Measurements from ENCODE around the gene CARMIL1. TPM values are rescaled to one million over a fixed set of nuclear protein-coding genes. Genes with fewer than 3 reads are reported as not detected.

Gene CARMIL1
- 0.58 and 1.9 TPM in 2 replicates for total RNA-seq

DNA sequence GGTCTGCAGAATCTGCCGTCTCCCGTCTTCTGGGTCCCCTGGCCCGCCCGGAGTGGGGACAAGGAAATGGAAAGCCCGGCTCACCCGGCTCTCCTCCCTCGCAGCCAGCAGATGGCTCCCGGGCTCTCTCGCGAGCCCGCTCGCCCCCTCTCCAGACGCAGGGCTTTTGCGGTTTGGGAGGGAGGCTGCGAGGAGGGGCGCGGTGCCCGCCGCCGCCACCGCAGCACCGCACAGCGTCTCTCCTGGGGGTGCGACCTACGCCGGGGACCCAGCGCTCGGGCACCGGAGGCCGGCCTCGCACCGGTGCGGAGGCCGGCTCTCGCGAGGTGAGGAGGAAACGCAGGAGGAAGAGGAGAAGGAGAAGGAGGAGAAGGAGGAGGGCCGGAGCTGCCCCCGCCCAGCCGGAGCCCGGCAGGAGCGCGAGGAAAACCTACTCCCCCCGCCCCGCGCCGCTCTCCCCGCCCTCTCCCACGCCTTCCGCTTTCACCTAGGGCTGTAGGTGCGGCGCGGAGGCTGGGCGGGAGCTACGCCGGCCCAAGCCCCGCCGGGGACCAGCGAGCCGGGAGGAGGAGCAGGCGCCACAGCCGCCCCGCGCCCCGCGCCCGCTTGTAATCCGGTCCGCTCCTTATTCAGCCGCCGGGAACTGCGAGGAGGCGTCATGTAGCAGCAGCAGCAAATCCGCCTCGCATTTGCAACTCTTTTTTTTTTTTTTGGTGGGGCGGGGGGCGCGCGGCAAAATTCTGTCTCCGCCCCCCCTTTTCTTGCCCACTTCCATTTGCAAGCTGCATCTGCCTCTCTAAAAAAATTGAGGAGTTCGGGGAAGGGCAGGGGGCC, at the start of gene CARMIL1:
CARMIL1 (plus strand) TSS at position 461 of the 834 bp plus-strand sequence. CDS start 422 bp downstream, outside the sequence.

DNA sequence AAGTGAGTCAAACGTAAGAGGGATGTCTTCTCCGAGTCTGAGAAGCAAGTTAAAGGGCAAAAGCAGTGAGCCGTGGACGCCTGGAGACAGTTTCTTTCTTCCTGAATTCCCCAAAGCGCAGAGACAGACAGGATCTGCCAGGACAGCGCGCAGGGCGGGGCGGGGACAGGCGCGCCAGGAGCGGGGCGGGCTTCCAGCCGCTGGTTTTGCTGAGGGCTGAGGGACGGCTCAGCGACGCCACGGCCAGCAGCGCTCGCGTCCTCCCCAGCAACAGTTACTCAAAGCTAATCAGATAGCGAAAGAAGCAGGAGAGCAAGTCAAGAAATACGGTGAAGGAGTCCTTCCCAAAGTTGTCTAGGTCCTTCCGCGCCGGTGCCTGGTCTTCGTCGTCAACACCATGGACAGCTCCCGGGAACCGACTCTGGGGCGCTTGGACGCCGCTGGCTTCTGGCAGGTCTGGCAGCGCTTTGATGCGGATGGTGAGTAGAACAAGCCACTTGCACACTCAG, 372.9 kb downstream of the CARMIL1 start, which contains the start of gene SCGN:
SCGN (plus strand) TSS at position 209 of the 509 bp plus-strand sequence; CDS start at position 398, 189 bp downstream.

